PC-3 (cell line): ENCODE data around the gene FGB. TPM values are rescaled to one million over a fixed set of nuclear protein-coding genes. Genes with fewer than 3 reads are reported as not detected.

Source experiments
- ATAC-seq: fragments of 200-7000 bp; cut with Tn5 transposase; 2 replicates; pipeline ENCODE4 v1.9.1; 2020; ENCODE audit warnings: mild to moderate bottlenecking, moderate library complexity
- BruUV-seq: library from RNA; stranded (reverse); fragments of 400-500 nt; replicated peaks from 2 replicates; lab custom pipeline; 2021; lab: Mats Ljungman, UMichigan
- CTCF ChIA-PET: fragments of 300-600 bp; sonication (Branson Sonifier 250); formaldehyde crosslinking; loops from one replicate; lab custom pipeline; 2022; ENCODE audit warnings: antibody characterized with exemption; lab: Charles Lee
- POLR2A ChIA-PET: fragments of 300-600 bp; sonication (Branson Sonifier 250); formaldehyde crosslinking; loops from one replicate; lab custom pipeline; 2022; ENCODE audit warnings: antibody characterized with exemption; ENCODE audit not compliant: unreplicated experiment; lab: Charles Lee
- DNase-seq: peaks from one replicate; pipeline ENCODE4 v3.0.0-alpha.2; 2015
- H2AFZ ChIP-seq: fragments of 300-600 bp; sonication (generic); 2 replicates; pipeline ENCODE4 v1.6.0; 2016; ENCODE audit warnings: antibody characterized with exemption, low read length
- H3F3A ChIP-seq: fragments of 300-600 bp; sonication (generic); one replicate; pipeline ENCODE4 v1.6.0; 2017; ENCODE audit warnings: antibody characterized with exemption, low read length, control low read depth, mild to moderate bottlenecking; ENCODE audit not compliant: unreplicated experiment
- H3K27ac ChIP-seq: fragments of 300-600 bp; sonication (generic); 2 replicates; pipeline ENCODE4 v1.5.1; 2016; ENCODE audit warnings: mild to moderate bottlenecking, low read length
- H3K27me3 ChIP-seq: fragments of 300-600 bp; sonication (generic); 2 replicates; pipeline ENCODE4 v1.6.1; 2016; ENCODE audit warnings: low read length, mixed read lengths
- H3K36me3 ChIP-seq: fragments of 300-600 bp; sonication (generic); 2 replicates; pipeline ENCODE4 v1.6.1; 2016; ENCODE audit warnings: low read depth, mixed run types, low read length, mixed read lengths
- H3K4me1 ChIP-seq: fragments of 300-600 bp; sonication (generic); 2 replicates; pipeline ENCODE4 v1.5.1; 2016; ENCODE audit warnings: low read length; ENCODE audit not compliant: insufficient read depth
- H3K4me2 ChIP-seq: fragments of 300-600 bp; sonication (generic); 2 replicates; pipeline ENCODE4 v1.6.0; 2016; ENCODE audit warnings: low read length
- H3K4me3 ChIP-seq: fragments of 300-600 bp; sonication (generic); 2 replicates; pipeline ENCODE4 v1.5.1; 2016; ENCODE audit warnings: mild to moderate bottlenecking, low read length, mixed read lengths
- H3K79me2 ChIP-seq: fragments of 300-600 bp; sonication (generic); 2 replicates; pipeline ENCODE4 v1.6.1; 2017; ENCODE audit warnings: low read length, mixed read lengths
- H3K9ac ChIP-seq: fragments of 300-600 bp; sonication (generic); 2 replicates; pipeline ENCODE4 v1.6.0; 2016; ENCODE audit warnings: mild to moderate bottlenecking, low read length
- H3K9me2 ChIP-seq: fragments of 300-600 bp; sonication (generic); replicated peaks from 2 replicates; pipeline ENCODE4 v1.6.1; 2016; ENCODE audit warnings: mixed run types, low read length, mixed read lengths
- H3K9me3 ChIP-seq: fragments of 300-600 bp; sonication (generic); 2 replicates; pipeline ENCODE4 v1.6.1; 2016; ENCODE audit warnings: low read length, mixed read lengths
- H4K20me1 ChIP-seq: fragments of 300-600 bp; sonication (generic); 2 replicates; pipeline ENCODE4 v1.6.1; 2016; ENCODE audit warnings: low read length, mixed read lengths
- EZH2 ChIP-seq: fragments of 300-600 bp; sonication (generic); IDR thresholded peaks from one replicate; pipeline ENCODE4 v1.6.1; 2017; ENCODE audit warnings: antibody characterized with exemption, mild to moderate bottlenecking, low read length; ENCODE audit not compliant: unreplicated experiment
- EZH2phosphoT487 ChIP-seq: fragments of 300-600 bp; sonication (generic); IDR thresholded peaks from 2 replicates; pipeline ENCODE4 v1.6.1; 2018; ENCODE audit warnings: mild to moderate bottlenecking, antibody characterized with exemption, low read length, borderline replicate concordance
- intact Hi-C: fragments of 100-400 bp; cut with micrococcal nuclease; formaldehyde crosslinking; loops from 2 replicates; pipeline ENCODE4 v1.9.0; 2023
- total RNA-seq: library from RNA; depleted of rRNA; stranded (reverse); fragments of >200 nt; gene quantifications from 2 replicates; pipeline ENCODE4 v1.2.3, GENCODE V29; 2014
- TF ChIP-seq, protein P1 (sequence below): fragments of 300-600 bp; sonication (generic); conservative IDR thresholded peaks from 2 replicates; pipeline ENCODE4 v1.5.1; 2017; ENCODE audit warnings: antibody characterized with exemption, low read depth, mild to moderate bottlenecking, low read length

Gene FGB
- total RNA-seq, 1 experiment from 2014 or later, result 0.36 TPM

DNA sequence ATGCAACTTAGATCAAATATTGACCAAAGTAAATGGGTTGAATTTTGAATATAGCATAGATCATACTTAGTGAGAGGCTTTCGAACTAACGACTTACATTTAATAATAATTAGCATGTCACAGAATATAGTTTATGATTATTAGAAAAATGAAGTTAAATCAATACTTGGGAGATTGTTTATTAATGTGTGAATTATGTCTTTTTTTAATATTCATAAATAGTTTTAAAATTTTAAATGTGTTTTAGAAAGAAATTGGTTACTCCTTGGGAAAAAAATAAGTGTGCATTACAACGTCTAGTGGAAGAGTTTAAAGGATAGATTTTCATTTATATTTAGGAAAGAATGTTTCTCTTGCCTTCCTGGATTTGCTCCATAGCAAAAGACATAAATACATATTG lies 20.4 kb downstream of the FGB start:
- H3K4me3 ChIP-seq, result no peak overlapping the region
- no peak overlapping the region for H3K27ac ChIP-seq
- H4K20me1 ChIP-seq, result no peaks in the 10 kb centered on the region
- DNase-seq (no peak), ATAC-seq (no peak)
- POLR2A ChIA-PET, result no interaction called here
- H3K9me3 ChIP-seq, result no peaks in the 10 kb centered on the region
- no peaks in the 10 kb centered on the region for H3K36me3 ChIP-seq
- no peaks in the 10 kb centered on the region for H3F3A ChIP-seq
- CTCF ChIA-PET, result no interaction called here
- H3K4me1 ChIP-seq, result no peaks in the 10 kb centered on the region
- H3K79me2 ChIP-seq, result no peaks in the 10 kb centered on the region
- H3K4me2 ChIP-seq, result no peak overlapping the region
- H3K9me2 ChIP-seq, result no peaks in the 10 kb centered on the region
- BruUV-seq, result no TSS peak
- H3K9ac ChIP-seq, result no peak overlapping the region
- TF ChIP-seq EZH2phosphoT487, result no peak
- TF ChIP-seq, protein P1, sequence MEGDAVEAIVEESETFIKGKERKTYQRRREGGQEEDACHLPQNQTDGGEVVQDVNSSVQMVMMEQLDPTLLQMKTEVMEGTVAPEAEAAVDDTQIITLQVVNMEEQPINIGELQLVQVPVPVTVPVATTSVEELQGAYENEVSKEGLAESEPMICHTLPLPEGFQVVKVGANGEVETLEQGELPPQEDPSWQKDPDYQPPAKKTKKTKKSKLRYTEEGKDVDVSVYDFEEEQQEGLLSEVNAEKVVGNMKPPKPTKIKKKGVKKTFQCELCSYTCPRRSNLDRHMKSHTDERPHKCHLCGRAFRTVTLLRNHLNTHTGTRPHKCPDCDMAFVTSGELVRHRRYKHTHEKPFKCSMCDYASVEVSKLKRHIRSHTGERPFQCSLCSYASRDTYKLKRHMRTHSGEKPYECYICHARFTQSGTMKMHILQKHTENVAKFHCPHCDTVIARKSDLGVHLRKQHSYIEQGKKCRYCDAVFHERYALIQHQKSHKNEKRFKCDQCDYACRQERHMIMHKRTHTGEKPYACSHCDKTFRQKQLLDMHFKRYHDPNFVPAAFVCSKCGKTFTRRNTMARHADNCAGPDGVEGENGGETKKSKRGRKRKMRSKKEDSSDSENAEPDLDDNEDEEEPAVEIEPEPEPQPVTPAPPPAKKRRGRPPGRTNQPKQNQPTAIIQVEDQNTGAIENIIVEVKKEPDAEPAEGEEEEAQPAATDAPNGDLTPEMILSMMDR, result no peak
- TF ChIP-seq EZH2, result no peak
- H3K27me3 ChIP-seq, result no peaks in the 10 kb centered on the region
- intact Hi-C loops, result no loop called here
- no peak overlapping the region for H2AFZ ChIP-seq

GRCh38 chr4:154583677-154584076 lies 20.9 kb downstream of the FGB start:
- Histone ChIP-seq H3F3A (no peaks in the 10 kb centered on the region), H3K4me3 (no peak overlapping the region), H3K4me1 (no peaks in the 10 kb centered on the region), H3K9me3 (no peaks in the 10 kb centered on the region), H3K79me2 (no peaks in the 10 kb centered on the region), H3K9me2 (no peaks in the 10 kb centered on the region), H4K20me1 (no peaks in the 10 kb centered on the region), H3K36me3 (no peaks in the 10 kb centered on the region), H3K27me3 (no peaks in the 10 kb centered on the region), H3K9ac (no peak overlapping the region), H2AFZ (no peak overlapping the region), H3K4me2 (no peak overlapping the region), H3K27ac (no peak overlapping the region)
- TF ChIP-seq, protein P1, result no peak
- no peak for TF ChIP-seq EZH2phosphoT487
- no peak for TF ChIP-seq EZH2
- ChIA-PET POLR2A (no interaction called here), CTCF (no interaction called here)
- intact Hi-C loops, result no loop called here
- DNase-seq (no peak), ATAC-seq (no peak)
- BruUV-seq, result no TSS peak

GRCh38 chr4:154584259-154584658 lies 21.4 kb downstream of the FGB start:
- no TSS peak for BruUV-seq
- H3K27ac ChIP-seq, result no peak overlapping the region
- no peaks in the 10 kb centered on the region for H3K27me3 ChIP-seq
- no peaks in the 10 kb centered on the region for H3K79me2 ChIP-seq
- no peak overlapping the region for H3K4me2 ChIP-seq
- H3K9ac ChIP-seq, result no peak overlapping the region
- H2AFZ ChIP-seq, result no peak overlapping the region
- no peak overlapping the region for H3K4me3 ChIP-seq
- H3K9me3 ChIP-seq, result no peaks in the 10 kb centered on the region
- H3F3A ChIP-seq, result no peaks in the 10 kb centered on the region
- ChIA-PET CTCF (no interaction called here), POLR2A (no interaction called here)
- ATAC-seq (no peak), DNase-seq (no peak)
- no peaks in the 10 kb centered on the region for H3K4me1 ChIP-seq
- no peaks in the 10 kb centered on the region for H3K9me2 ChIP-seq
- intact Hi-C loops, result no loop called here
- H4K20me1 ChIP-seq, result no peaks in the 10 kb centered on the region
- TF ChIP-seq, protein P1, result no peak
- TF ChIP-seq EZH2phosphoT487 (no peak), EZH2 (no peak)
- H3K36me3 ChIP-seq, result no peaks in the 10 kb centered on the region
